ENCODE measurements around the gene BABAM2.

Gene BABAM2

GRCh38 chr2:28276076-28276618 lies 385.6 kb downstream of the BABAM2 start (continued):
- TF ChIP-seq, protein P1, sequence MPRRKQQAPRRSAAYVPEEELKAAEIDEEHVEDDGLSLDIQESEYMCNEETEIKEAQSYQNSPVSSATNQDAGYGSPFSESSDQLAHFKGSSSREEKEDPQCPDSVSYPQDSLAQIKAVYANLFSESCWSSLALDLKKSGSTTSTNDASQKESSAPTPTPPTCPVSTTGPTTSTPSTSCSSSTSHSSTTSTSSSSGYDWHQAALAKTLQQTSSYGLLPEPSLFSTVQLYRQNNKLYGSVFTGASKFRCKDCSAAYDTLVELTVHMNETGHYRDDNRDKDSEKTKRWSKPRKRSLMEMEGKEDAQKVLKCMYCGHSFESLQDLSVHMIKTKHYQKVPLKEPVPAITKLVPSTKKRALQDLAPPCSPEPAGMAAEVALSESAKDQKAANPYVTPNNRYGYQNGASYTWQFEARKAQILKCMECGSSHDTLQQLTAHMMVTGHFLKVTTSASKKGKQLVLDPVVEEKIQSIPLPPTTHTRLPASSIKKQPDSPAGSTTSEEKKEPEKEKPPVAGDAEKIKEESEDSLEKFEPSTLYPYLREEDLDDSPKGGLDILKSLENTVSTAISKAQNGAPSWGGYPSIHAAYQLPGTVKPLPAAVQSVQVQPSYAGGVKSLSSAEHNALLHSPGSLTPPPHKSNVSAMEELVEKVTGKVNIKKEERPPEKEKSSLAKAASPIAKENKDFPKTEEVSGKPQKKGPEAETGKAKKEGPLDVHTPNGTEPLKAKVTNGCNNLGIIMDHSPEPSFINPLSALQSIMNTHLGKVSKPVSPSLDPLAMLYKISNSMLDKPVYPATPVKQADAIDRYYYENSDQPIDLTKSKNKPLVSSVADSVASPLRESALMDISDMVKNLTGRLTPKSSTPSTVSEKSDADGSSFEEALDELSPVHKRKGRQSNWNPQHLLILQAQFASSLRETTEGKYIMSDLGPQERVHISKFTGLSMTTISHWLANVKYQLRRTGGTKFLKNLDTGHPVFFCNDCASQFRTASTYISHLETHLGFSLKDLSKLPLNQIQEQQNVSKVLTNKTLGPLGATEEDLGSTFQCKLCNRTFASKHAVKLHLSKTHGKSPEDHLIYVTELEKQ (tag by site-specific recombination; IDR thresholded peaks at IDR 0.05; ENCODE audit: borderline replicate concordance) = peak; percentile 57; the same call in 1 of the 2 replicates
- TF ChIP-seq ZXDB (tag by site-specific recombination; IDR thresholded peaks at IDR 0.05) (peak; percentile 45; the same call in 1 of the 2 replicates), ZNF777 (tag by site-specific recombination; IDR thresholded peaks at IDR 0.05; ENCODE audit: borderline replicate concordance) (no peak), ZNF341 (tag by site-specific recombination; IDR thresholded peaks at IDR 0.05; ENCODE audit: low read depth) (no peak), ZNF174 (tag by site-specific recombination; IDR thresholded peaks at IDR 0.05) (no peak), ZBTB17 (tag by site-specific recombination; IDR thresholded peaks at IDR 0.05) (peak; percentile 56), ZNF398 (tag by site-specific recombination; IDR thresholded peaks at IDR 0.05) (0 out of 2 replicates have a peak, but pooled peaks have one; percentile 14), ZNF354C (tag by site-specific recombination; IDR thresholded peaks at IDR 0.05; ENCODE audit: borderline replicate concordance, low read depth) (no peak), ZNF211 (tag by site-specific recombination; IDR thresholded peaks at IDR 0.05; ENCODE audit: low read depth) (no peak), ZNF362 (tag by site-specific recombination; IDR thresholded peaks at IDR 0.05) (peak; percentile 65; the same call in 1 of the 2 replicates), SP7 (tag by site-specific recombination; IDR thresholded peaks at IDR 0.05) (peak; percentile 88), ZNF146 (tag by site-specific recombination; IDR thresholded peaks at IDR 0.05) (no peak), ZNF311 (tag by site-specific recombination; IDR thresholded peaks at IDR 0.05; ENCODE audit: borderline replicate concordance) (no peak), ZNF433 (tag by site-specific recombination; IDR thresholded peaks at IDR 0.05; ENCODE audit: low read depth) (no peak), ZNF664 (tag by site-specific recombination; IDR thresholded peaks at IDR 0.05) (no peak), SP3 (tag by site-specific recombination; IDR thresholded peaks at IDR 0.05) (0 out of 2 replicates have a peak, but pooled peaks have one; percentile 13), PRDM1 (tag by site-specific recombination; IDR thresholded peaks at IDR 0.05) (peak; percentile 55; the same call in 1 of the 2 replicates), ZNF843 (tag by site-specific recombination; IDR thresholded peaks at IDR 0.05) (peak; percentile 19; the same call in 1 of the 2 replicates), BCL11A (tag by site-specific recombination; IDR thresholded peaks at IDR 0.05; ENCODE audit: low read depth) (no peak), ZNF121 (tag by site-specific recombination; IDR thresholded peaks at IDR 0.05) (no peak)
- TF ChIP-seq, protein P2, sequence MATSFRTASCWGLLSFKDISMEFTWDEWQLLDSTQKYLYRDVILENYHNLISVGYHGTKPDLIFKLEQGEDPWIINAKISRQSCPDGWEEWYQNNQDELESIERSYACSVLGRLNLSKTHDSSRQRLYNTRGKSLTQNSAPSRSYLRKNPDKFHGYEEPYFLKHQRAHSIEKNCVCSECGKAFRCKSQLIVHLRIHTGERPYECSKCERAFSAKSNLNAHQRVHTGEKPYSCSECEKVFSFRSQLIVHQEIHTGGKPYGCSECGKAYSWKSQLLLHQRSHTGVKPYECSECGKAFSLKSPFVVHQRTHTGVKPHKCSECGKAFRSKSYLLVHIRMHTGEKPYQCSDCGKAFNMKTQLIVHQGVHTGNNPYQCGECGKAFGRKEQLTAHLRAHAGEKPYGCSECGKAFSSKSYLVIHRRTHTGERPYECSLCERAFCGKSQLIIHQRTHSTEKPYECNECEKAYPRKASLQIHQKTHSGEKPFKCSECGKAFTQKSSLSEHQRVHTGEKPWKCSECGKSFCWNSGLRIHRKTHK (tag by site-specific recombination; IDR thresholded peaks at IDR 0.05) = no peak
- TF ChIP-seq, protein P3, sequence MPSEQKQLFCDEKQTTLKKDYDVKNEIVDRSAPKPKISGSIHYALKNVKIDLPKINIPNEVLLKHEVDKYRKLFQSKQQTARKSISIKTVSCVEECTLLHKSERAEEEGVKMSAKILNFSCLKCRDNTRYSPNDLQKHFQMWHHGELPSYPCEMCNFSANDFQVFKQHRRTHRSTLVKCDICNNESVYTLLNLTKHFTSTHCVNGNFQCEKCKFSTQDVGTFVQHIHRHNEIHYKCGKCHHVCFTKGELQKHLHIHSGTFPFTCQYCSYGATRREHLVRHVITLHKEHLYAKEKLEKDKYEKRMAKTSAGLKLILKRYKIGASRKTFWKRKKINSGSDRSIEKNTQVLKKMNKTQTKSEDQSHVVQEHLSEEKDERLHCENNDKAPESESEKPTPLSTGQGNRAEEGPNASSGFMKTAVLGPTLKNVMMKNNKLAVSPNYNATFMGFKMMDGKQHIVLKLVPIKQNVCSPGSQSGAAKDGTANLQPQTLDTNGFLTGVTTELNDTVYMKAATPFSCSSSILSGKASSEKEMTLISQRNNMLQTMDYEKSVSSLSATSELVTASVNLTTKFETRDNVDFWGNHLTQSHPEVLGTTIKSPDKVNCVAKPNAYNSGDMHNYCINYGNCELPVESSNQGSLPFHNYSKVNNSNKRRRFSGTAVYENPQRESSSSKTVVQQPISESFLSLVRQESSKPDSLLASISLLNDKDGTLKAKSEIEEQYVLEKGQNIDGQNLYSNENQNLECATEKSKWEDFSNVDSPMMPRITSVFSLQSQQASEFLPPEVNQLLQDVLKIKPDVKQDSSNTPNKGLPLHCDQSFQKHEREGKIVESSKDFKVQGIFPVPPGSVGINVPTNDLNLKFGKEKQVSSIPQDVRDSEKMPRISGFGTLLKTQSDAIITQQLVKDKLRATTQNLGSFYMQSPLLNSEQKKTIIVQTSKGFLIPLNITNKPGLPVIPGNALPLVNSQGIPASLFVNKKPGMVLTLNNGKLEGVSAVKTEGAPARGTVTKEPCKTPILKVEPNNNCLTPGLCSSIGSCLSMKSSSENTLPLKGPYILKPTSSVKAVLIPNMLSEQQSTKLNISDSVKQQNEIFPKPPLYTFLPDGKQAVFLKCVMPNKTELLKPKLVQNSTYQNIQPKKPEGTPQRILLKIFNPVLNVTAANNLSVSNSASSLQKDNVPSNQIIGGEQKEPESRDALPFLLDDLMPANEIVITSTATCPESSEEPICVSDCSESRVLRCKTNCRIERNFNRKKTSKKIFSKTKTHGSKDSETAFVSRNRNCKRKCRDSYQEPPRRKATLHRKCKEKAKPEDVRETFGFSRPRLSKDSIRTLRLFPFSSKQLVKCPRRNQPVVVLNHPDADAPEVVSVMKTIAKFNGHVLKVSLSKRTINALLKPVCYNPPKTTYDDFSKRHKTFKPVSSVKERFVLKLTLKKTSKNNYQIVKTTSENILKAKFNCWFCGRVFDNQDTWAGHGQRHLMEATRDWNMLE (tag by site-specific recombination; conservative IDR thresholded peaks at IDR 0.05; ENCODE audit: low read depth) = 0 out of 2 replicates have a peak, but pooled peaks have one; percentile 20
- TF ChIP-seq, protein P4, sequence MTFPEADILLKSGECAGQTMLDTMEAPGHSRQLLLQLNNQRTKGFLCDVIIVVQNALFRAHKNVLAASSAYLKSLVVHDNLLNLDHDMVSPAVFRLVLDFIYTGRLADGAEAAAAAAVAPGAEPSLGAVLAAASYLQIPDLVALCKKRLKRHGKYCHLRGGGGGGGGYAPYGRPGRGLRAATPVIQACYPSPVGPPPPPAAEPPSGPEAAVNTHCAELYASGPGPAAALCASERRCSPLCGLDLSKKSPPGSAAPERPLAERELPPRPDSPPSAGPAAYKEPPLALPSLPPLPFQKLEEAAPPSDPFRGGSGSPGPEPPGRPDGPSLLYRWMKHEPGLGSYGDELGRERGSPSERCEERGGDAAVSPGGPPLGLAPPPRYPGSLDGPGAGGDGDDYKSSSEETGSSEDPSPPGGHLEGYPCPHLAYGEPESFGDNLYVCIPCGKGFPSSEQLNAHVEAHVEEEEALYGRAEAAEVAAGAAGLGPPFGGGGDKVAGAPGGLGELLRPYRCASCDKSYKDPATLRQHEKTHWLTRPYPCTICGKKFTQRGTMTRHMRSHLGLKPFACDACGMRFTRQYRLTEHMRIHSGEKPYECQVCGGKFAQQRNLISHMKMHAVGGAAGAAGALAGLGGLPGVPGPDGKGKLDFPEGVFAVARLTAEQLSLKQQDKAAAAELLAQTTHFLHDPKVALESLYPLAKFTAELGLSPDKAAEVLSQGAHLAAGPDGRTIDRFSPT (tag by site-specific recombination; IDR thresholded peaks at IDR 0.05) = peak; percentile 81
